Body of pancreas (tissue), 4 donors: ENCODE measurements around the gene SNRNP200.

ENCODE experiments used
- POLR2A ChIP-seq, 3 donors: fragments of 450-650 bp; IDR thresholded peaks; one replicate each; pipeline ENCODE4 v1.6.1; 2016; ENCODE audit warnings: antibody characterized with exemption in 3 of 3, mild to moderate bottlenecking in 2 of 3
- TF ChIP-seq, protein P1 (sequence below), 7 experiments: fragments of 450-650 bp in 4 of 7; fragments of 200-600 bp in 3 of 7; sonication (generic) in 3 of 7; IDR thresholded peaks; one replicate each; pipeline ENCODE4 v1.5.1; 2016 to 2019; ENCODE audit warnings: antibody characterized with exemption in 7 of 7

- TF ChIP-seq POLR2A (IDR thresholded peaks at IDR 0.05), result no peak
- TF ChIP-seq, protein P1, sequence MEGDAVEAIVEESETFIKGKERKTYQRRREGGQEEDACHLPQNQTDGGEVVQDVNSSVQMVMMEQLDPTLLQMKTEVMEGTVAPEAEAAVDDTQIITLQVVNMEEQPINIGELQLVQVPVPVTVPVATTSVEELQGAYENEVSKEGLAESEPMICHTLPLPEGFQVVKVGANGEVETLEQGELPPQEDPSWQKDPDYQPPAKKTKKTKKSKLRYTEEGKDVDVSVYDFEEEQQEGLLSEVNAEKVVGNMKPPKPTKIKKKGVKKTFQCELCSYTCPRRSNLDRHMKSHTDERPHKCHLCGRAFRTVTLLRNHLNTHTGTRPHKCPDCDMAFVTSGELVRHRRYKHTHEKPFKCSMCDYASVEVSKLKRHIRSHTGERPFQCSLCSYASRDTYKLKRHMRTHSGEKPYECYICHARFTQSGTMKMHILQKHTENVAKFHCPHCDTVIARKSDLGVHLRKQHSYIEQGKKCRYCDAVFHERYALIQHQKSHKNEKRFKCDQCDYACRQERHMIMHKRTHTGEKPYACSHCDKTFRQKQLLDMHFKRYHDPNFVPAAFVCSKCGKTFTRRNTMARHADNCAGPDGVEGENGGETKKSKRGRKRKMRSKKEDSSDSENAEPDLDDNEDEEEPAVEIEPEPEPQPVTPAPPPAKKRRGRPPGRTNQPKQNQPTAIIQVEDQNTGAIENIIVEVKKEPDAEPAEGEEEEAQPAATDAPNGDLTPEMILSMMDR (IDR thresholded peaks at IDR 0.05), result no peak
Observed at GRCh38 chr2:96250188-96250587, 55.2 kb downstream of the SNRNP200 start.
